Measurements from ENCODE around the gene QKI.
"Not testable (repeated sequence)": the region's sequence is repeated elsewhere in the genome, so short reads cannot be mapped to it uniquely, and the experiment has no call there.

QKI gene

GRCh38 chr6:163436843-163437242 is 22.3 kb downstream of the QKI start:
- H3K27me3 ChIP-seq (ENCODE audit: control insufficient read depth in 2 of 2, insufficient read depth in 2 of 2, low read length in 2 of 2): peaks cover 0 to 15% of the 10 kb centered on the region in 2 donors
- no peaks in the 10 kb centered on the region for H3K36me3 ChIP-seq (ENCODE audit: control insufficient read depth in 2 of 2, insufficient read depth in 2 of 2, low read length in 2 of 2)
- no peaks in the 10 kb centered on the region for H3K9me3 ChIP-seq (ENCODE audit: control insufficient read depth in 2 of 2, low read length in 2 of 2)
- no peak overlapping the region for H3K9ac ChIP-seq (ENCODE audit: low read depth in 1 of 2, low read length in 2 of 2)
- H3K27ac ChIP-seq (ENCODE audit: low read depth in 2 of 2, low read length in 2 of 2): no peak overlapping the region
- H3K4me3 ChIP-seq (ENCODE audit: low read length in 2 of 2): no peak overlapping the region
- peaks cover 2 to 3% of the 10 kb centered on the region in 2 donors for H3K4me1 ChIP-seq (ENCODE audit: control insufficient read depth in 2 of 2, insufficient read depth in 2 of 2, low read length in 2 of 2)

- Histone ChIP-seq H3K27ac (ENCODE audit: low read depth in 2 of 2, low read length in 2 of 2) (no peak overlapping the region), H3K36me3 (ENCODE audit: control insufficient read depth in 2 of 2, insufficient read depth in 2 of 2, low read length in 2 of 2) (no peaks in the 10 kb centered on the region), H3K27me3 (ENCODE audit: control insufficient read depth in 2 of 2, insufficient read depth in 2 of 2, low read length in 2 of 2) (peaks cover 0 to 15% of the 10 kb centered on the region in 2 donors), H3K9me3 (ENCODE audit: control insufficient read depth in 2 of 2, low read length in 2 of 2) (no peaks in the 10 kb centered on the region), H3K9ac (ENCODE audit: low read depth in 1 of 2, low read length in 2 of 2) (no peak overlapping the region), H3K4me1 (ENCODE audit: control insufficient read depth in 2 of 2, insufficient read depth in 2 of 2, low read length in 2 of 2) (peaks cover 2 to 3% of the 10 kb centered on the region in 2 donors), H3K4me3 (ENCODE audit: low read length in 2 of 2) (no peak overlapping the region)
Measured at GRCh38 chr6:163437466-163437865, 22.9 kb downstream of the QKI start.

GRCh38 chr6:163438298-163438939 is 23.9 kb downstream of the QKI start:
- no peak overlapping the region for H3K4me3 ChIP-seq (ENCODE audit: low read length in 2 of 2)
- H3K9me3 ChIP-seq (ENCODE audit: control insufficient read depth in 2 of 2, low read length in 2 of 2): no peaks in the 10 kb centered on the region
- H3K4me1 ChIP-seq (ENCODE audit: control insufficient read depth in 2 of 2, insufficient read depth in 2 of 2, low read length in 2 of 2): peaks cover 2 to 3% of the 10 kb centered on the region in 2 donors
- H3K27ac ChIP-seq (ENCODE audit: low read depth in 2 of 2, low read length in 2 of 2): no peak overlapping the region
- peaks cover 0 to 9% of the 10 kb centered on the region in 2 donors for H3K27me3 ChIP-seq (ENCODE audit: control insufficient read depth in 2 of 2, insufficient read depth in 2 of 2, low read length in 2 of 2)
- no peaks in the 10 kb centered on the region for H3K36me3 ChIP-seq (ENCODE audit: control insufficient read depth in 2 of 2, insufficient read depth in 2 of 2, low read length in 2 of 2)
- no peak overlapping the region for H3K9ac ChIP-seq (ENCODE audit: low read depth in 1 of 2, low read length in 2 of 2)

GRCh38 chr6:163438940-163439335 is 24.4 kb downstream of the QKI start:
- H3K4me1 ChIP-seq (ENCODE audit: control insufficient read depth in 2 of 2, insufficient read depth in 2 of 2, low read length in 2 of 2): peaks cover 2 to 3% of the 10 kb centered on the region in 2 donors
- no peak overlapping the region for H3K9ac ChIP-seq (ENCODE audit: low read depth in 1 of 2, low read length in 2 of 2)

GRCh38 chr6:163439390-163439789 is 24.9 kb downstream of the QKI start:
- not testable (repeated sequence) for H3K9me3 ChIP-seq (ENCODE audit: control insufficient read depth in 2 of 2, low read length in 2 of 2); H3K9ac ChIP-seq (ENCODE audit: low read depth in 1 of 2, low read length in 2 of 2); H3K27ac ChIP-seq (ENCODE audit: low read depth in 2 of 2, low read length in 2 of 2); H3K27me3 ChIP-seq (ENCODE audit: control insufficient read depth in 2 of 2, insufficient read depth in 2 of 2, low read length in 2 of 2); H3K4me3 ChIP-seq (ENCODE audit: low read length in 2 of 2); H3K4me1 ChIP-seq (ENCODE audit: control insufficient read depth in 2 of 2, insufficient read depth in 2 of 2, low read length in 2 of 2); H3K36me3 ChIP-seq (ENCODE audit: control insufficient read depth in 2 of 2, insufficient read depth in 2 of 2, low read length in 2 of 2)

More at GRCh38 chr6:163438940-163439335, 24.4 kb downstream of the QKI start:
- H3K27ac ChIP-seq (ENCODE audit: low read depth in 2 of 2, low read length in 2 of 2): no peak overlapping the region
- H3K27me3 ChIP-seq (ENCODE audit: control insufficient read depth in 2 of 2, insufficient read depth in 2 of 2, low read length in 2 of 2): peaks cover 0 to 9% of the 10 kb centered on the region in 2 donors
- H3K9me3 ChIP-seq (ENCODE audit: control insufficient read depth in 2 of 2, low read length in 2 of 2): no peaks in the 10 kb centered on the region
- no peaks in the 10 kb centered on the region for H3K36me3 ChIP-seq (ENCODE audit: control insufficient read depth in 2 of 2, insufficient read depth in 2 of 2, low read length in 2 of 2)
- no peak overlapping the region for H3K4me3 ChIP-seq (ENCODE audit: low read length in 2 of 2)

- no peak overlapping the region for H3K9ac ChIP-seq (ENCODE audit: low read depth in 1 of 2, low read length in 2 of 2)
Measured at GRCh38 chr6:163439997-163440396, 25.5 kb downstream of the QKI start.

GRCh38 chr6:163442336-163442735 is 27.8 kb downstream of the QKI start:
- peaks cover 0 to 3% of the 10 kb centered on the region in 2 donors for H3K4me1 ChIP-seq (ENCODE audit: control insufficient read depth in 2 of 2, insufficient read depth in 2 of 2, low read length in 2 of 2)
- H3K4me3 ChIP-seq (ENCODE audit: low read length in 2 of 2): no peak overlapping the region

More at GRCh38 chr6:163439997-163440396, 25.5 kb downstream of the QKI start:
- H3K9me3 ChIP-seq (ENCODE audit: control insufficient read depth in 2 of 2, low read length in 2 of 2): no peaks in the 10 kb centered on the region
- H3K27ac ChIP-seq (ENCODE audit: low read depth in 2 of 2, low read length in 2 of 2): no peak overlapping the region
- H3K4me3 ChIP-seq (ENCODE audit: low read length in 2 of 2): no peak overlapping the region
- H3K4me1 ChIP-seq (ENCODE audit: control insufficient read depth in 2 of 2, insufficient read depth in 2 of 2, low read length in 2 of 2): peaks cover 0 to 3% of the 10 kb centered on the region in 2 donors
- peaks cover 0 to 9% of the 10 kb centered on the region in 2 donors for H3K27me3 ChIP-seq (ENCODE audit: control insufficient read depth in 2 of 2, insufficient read depth in 2 of 2, low read length in 2 of 2)
- H3K36me3 ChIP-seq (ENCODE audit: control insufficient read depth in 2 of 2, insufficient read depth in 2 of 2, low read length in 2 of 2): no peaks in the 10 kb centered on the region

GRCh38 chr6:163444077-163444476 is 29.6 kb downstream of the QKI start:
- Histone ChIP-seq H3K36me3 (ENCODE audit: control insufficient read depth in 2 of 2, insufficient read depth in 2 of 2, low read length in 2 of 2) (no peaks in the 10 kb centered on the region), H3K27ac (ENCODE audit: low read depth in 2 of 2, low read length in 2 of 2) (no peak overlapping the region), H3K4me1 (ENCODE audit: control insufficient read depth in 2 of 2, insufficient read depth in 2 of 2, low read length in 2 of 2) (peaks cover 0 to 3% of the 10 kb centered on the region in 2 donors), H3K4me3 (ENCODE audit: low read length in 2 of 2) (no peak overlapping the region), H3K27me3 (ENCODE audit: control insufficient read depth in 2 of 2, insufficient read depth in 2 of 2, low read length in 2 of 2) (peaks cover 0 to 4% of the 10 kb centered on the region in 2 donors), H3K9ac (ENCODE audit: low read depth in 1 of 2, low read length in 2 of 2) (no peak overlapping the region), H3K9me3 (ENCODE audit: control insufficient read depth in 2 of 2, low read length in 2 of 2) (no peaks in the 10 kb centered on the region)

More at GRCh38 chr6:163442336-163442735, 27.8 kb downstream of the QKI start:
- Histone ChIP-seq H3K27ac (ENCODE audit: low read depth in 2 of 2, low read length in 2 of 2) (no peak overlapping the region), H3K36me3 (ENCODE audit: control insufficient read depth in 2 of 2, insufficient read depth in 2 of 2, low read length in 2 of 2) (no peaks in the 10 kb centered on the region), H3K27me3 (ENCODE audit: control insufficient read depth in 2 of 2, insufficient read depth in 2 of 2, low read length in 2 of 2) (peaks cover 0 to 9% of the 10 kb centered on the region in 2 donors), H3K9me3 (ENCODE audit: control insufficient read depth in 2 of 2, low read length in 2 of 2) (no peaks in the 10 kb centered on the region), H3K9ac (ENCODE audit: low read depth in 1 of 2, low read length in 2 of 2) (no peak overlapping the region)

GRCh38 chr6:163446549-163446948 is 32.0 kb downstream of the QKI start:
- H3K4me1 ChIP-seq (ENCODE audit: control insufficient read depth in 2 of 2, insufficient read depth in 2 of 2, low read length in 2 of 2): peaks cover 0 to 2% of the 10 kb centered on the region in 2 donors
- no peaks in the 10 kb centered on the region for H3K36me3 ChIP-seq (ENCODE audit: control insufficient read depth in 2 of 2, insufficient read depth in 2 of 2, low read length in 2 of 2)
- no peak overlapping the region for H3K27ac ChIP-seq (ENCODE audit: low read depth in 2 of 2, low read length in 2 of 2)
- peaks cover 0 to 4% of the 10 kb centered on the region in 2 donors for H3K27me3 ChIP-seq (ENCODE audit: control insufficient read depth in 2 of 2, insufficient read depth in 2 of 2, low read length in 2 of 2)
- no peaks in the 10 kb centered on the region for H3K9me3 ChIP-seq (ENCODE audit: control insufficient read depth in 2 of 2, low read length in 2 of 2)
- H3K9ac ChIP-seq (ENCODE audit: low read depth in 1 of 2, low read length in 2 of 2): no peak overlapping the region
- H3K4me3 ChIP-seq (ENCODE audit: low read length in 2 of 2): no peak overlapping the region

GRCh38 chr6:163449076-163449475 is 34.6 kb downstream of the QKI start:
- Histone ChIP-seq H3K36me3 (ENCODE audit: control insufficient read depth in 2 of 2, insufficient read depth in 2 of 2, low read length in 2 of 2) (no peaks in the 10 kb centered on the region), H3K27me3 (ENCODE audit: control insufficient read depth in 2 of 2, insufficient read depth in 2 of 2, low read length in 2 of 2) (no peaks in the 10 kb centered on the region), H3K27ac (ENCODE audit: low read depth in 2 of 2, low read length in 2 of 2) (no peak overlapping the region), H3K4me1 (ENCODE audit: control insufficient read depth in 2 of 2, insufficient read depth in 2 of 2, low read length in 2 of 2) (no peaks in the 10 kb centered on the region), H3K9me3 (ENCODE audit: control insufficient read depth in 2 of 2, low read length in 2 of 2) (no peaks in the 10 kb centered on the region), H3K9ac (ENCODE audit: low read depth in 1 of 2, low read length in 2 of 2) (no peak overlapping the region), H3K4me3 (ENCODE audit: low read length in 2 of 2) (no peak overlapping the region)
